NCI-H2196 (cell line): ENCODE results near the gene GABRG3.

Experiments
- DNase-seq: peaks from one replicate; lab custom pipeline; 2025; ENCODE audit not compliant: unreplicated experiment; lab: John Stamatoyannopoulos, UW

The GABRG3 gene

DNA sequence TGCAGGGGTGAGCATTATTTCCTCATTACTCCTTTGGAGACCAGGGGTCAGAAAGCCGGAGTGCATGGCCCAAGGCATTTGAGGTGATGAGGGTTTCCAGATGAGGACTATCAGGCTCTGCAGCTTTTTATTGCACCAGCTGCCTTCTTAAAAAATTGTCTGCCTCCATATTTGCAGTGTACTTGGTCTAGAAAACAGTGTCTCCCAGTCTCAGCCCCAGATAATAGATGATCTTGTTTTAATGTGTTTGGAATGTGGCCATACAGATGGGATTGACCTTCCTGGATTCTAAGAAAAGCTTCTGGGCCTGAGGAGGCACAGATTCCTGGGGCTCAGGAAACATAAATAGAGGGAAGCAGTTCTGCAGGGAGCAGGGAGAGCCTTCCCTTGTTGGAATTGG is 123.3 kb downstream of the GABRG3 start:
- DNase-seq: no peak

DNA sequence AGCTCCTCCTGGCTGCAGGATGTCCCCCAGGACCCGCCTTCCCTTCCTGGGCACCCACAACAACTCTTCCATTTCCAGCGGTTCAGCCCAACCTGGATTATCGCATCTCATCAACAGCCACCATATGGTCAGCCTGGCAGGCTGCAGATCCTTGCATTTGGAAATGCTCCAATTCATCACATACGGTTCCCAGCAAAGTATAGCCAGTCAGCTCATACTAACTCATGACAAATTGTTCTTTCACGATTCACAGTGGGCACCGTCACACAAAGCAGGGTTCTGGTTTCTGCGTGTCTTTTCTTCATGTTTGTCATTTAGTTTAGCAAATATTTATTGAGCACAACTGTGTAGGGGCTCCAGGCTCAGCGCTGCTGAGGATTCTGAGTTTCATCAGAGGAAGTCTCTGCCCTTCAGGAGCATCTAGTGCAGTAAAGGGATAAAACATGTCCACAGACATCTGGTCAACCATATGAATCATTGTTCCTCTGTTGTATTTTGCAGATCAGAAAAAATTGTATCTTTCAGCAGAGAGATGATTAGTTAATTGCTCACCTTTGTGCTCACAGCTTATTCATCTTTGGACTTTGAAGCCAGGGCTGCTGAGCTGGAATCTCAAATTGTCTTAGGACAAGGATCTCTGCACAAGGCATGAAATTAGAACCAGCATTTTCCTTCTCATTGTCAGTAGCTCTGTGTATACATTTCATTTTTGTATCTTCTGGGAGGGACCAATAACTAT is 125.1 kb downstream of the GABRG3 start:
- DNase-seq: no peak

DNA sequence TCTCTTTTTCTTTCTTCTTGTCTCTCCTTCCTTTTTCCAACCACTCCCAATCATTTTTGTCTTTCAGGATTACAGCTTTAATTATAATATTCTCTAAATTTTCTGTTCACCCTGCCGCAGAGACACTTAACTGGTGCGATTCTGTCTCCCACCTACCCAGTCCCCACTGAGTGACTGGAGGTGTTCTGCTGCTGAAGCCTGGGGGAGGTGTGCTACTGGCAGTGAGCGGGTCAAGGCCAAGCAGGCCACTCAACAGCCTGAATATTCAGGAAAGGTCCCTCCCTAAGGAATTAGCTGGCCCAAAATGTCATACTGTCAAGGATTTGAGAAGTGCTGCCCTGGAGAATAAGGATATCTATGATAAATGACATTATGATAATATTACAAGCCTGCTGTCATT is 126.5 kb downstream of the GABRG3 start:
- no peak for DNase-seq

DNA sequence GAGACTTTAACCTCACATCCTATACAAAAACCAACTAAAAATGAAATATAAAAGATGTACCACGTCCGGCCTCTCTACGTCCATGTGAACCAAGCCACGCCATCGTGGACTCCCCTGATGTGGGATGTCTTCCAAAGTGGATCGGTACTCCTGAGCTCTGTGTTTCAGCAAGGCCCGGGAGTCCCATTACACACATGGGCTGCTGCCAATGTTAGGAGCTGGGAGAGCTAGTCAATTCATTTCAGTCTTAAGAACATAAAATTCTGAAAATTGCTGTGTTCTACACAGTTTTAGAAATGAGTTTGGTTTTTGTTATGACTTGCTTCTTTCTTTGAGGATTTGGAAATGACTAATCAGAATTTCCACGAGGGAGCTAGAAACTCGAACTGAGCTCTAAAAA is 131.0 kb downstream of the GABRG3 start:
- no peak for DNase-seq

DNA sequence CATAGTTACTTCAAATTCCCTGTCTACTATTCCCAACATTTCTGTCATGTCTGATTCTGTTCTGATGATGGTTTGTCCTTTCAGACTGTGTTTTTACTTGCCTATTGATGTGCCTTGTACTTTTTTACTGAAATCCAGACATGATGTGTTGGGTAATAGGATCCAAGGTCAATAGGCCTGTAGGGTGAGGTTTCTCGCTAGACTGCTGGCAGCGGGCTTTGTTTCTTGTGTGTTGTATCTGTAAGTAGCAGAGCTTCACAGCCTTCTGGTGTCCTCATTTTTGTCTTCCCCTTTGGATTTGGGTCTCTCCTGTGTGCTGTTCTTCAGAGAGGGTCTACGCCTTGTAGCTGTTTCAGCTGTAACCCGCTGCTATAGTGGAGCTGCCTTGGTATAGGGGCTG is 140.3 kb downstream of the GABRG3 start:
- DNase-seq: no peak

DNA sequence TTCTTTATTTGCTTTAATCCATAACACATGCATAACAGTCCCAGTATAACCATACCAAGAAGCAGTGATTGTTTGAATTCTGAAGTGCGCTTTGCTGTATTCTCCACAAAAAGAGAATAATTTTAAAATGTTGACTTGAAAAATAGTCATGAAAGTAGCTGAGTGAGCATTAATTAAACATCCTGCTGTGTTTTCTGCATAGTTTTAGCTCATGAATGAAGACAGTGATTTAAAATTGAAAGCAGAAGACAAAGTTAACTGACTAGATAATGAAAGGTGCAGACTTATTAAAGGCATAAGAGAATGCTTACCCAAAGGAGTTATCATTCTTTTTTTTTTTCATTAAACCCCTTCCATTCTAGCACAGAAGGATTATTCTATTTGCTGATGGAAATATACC is 143.5 kb downstream of the GABRG3 start:
- DNase-seq: no peak

DNA sequence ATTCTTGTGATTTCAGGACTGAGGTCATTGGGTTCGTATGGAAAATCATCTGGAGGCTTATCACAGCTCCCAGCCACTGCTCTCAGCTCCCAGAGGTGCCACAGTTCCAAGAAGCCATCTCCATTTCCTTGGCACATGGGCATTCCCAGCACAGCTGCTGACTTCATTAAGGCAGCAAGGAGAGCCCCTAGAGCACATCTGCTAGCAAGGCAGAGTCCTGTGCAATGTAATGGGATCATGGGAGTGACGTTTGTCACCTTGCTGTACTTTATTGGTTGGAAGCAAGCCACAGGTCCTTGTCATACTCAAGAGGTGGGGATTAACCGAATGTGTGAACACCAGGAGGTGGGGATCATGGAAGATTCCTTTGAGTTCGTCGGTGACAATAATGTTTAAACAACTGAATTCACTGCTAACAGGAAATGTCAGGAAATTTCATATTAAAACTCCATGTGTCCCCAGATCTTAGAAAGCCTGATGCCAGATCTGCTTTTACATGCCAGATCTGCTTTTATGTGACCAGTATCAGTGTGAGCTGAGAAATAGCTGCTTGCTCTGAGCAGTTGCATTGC is 148.8 kb downstream of the GABRG3 start:
- no peak for DNase-seq

DNA sequence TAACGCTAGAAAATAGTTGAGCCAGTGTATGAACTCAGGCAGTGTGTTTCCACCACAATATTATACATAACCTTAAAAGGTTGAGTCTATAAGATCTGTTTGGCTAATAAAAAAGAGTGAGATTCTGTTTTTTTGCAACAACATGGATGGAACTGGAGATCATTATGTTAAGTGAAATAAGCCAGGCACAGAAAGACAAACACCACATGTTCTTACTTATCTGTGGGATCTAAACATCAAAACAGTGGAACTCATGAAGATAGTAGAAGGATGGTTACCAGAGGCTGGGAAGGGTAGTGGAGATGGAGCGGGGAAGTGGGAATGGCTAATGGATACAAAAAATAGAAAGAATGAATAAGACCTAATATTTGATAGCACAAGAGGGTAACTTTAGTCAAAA is 150.7 kb downstream of the GABRG3 start:
- no peak for DNase-seq

DNA sequence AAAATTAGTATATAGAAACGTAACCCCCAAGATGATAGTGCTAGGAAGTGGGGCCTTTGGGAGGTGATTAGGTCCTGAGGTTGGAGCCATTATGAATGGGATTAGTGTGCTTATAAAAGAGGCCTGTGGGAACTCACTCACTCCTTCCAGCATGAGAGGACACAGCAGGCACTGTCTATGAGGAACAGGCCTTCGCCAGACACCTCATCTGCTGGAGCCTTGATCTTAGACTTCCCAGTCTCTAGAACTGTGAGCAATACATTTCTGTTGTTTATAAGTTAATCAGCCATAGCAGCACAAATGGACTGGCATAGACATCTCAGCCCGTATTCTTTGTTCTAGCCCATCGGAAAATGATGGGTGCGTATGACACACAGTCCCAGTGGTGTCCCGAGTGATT is 152.3 kb downstream of the GABRG3 start:
- DNase-seq: no peak

DNA sequence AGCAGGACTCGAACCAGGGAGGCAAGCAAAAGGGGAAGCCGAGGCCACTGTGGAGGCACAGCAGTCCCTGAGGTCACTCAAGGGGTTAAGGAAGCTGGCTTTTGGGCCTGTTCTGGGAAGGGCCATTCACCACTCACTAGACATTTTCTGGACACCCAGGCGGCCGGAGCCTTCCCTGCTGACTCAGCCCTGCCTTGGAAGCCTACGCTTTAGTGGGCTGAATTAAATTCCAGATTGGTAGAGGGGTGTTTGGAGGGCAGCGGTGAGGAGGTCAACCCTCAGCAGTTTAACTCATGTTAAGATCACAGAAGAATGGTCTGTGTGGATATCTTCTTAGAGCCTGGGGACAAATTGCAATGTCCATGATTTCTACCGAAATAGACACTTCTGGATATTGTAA is 152.8 kb downstream of the GABRG3 start:
- no peak for DNase-seq

DNA sequence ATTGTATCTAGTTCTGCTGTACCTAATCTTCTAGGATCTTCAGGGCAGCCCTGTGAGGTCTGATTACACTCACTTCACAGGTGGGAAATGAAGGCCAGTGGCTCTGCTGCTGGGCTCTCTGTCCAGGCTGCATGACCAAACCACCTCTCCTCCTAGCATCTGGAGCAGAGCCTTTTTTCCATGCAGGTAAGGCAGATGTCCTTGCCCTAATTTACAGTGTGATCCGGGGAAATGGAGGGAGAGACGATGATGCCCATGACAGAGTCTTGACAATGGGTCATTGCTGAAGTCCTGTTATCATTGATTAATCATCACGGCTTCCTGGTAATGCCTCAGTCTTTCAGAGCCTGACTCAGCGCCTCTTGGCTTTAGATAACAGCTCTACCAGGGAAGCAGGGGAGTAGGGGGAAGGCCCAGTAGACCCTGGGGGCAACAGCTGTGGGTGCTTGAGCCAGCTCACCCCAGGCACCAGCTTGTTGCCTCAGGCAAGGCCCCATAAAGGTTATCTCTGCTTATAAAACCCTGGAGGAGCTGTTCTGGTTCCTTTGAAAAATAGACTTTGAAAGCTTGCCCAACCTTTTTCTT is 153.4 kb downstream of the GABRG3 start:
- DNase-seq: no peak

DNA sequence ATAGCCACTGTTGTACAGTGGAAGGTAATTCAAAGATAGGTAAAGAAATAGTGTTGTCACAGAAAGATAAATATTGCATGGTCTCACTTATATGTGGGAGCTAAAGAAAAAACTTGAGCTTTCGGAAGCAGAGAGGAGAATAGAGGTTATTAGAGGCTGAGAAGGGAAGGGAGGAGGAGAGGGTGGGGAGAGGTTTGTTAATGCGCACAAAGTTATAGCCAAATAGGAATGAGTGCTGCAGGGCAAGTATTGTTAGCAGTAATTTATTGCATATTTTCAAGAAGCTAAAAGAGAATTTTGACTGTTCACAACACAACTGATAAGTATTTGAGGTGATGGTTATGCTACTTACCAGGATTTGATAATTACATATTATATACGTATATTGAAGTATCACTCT is 154.2 kb downstream of the GABRG3 start:
- no peak for DNase-seq

DNA sequence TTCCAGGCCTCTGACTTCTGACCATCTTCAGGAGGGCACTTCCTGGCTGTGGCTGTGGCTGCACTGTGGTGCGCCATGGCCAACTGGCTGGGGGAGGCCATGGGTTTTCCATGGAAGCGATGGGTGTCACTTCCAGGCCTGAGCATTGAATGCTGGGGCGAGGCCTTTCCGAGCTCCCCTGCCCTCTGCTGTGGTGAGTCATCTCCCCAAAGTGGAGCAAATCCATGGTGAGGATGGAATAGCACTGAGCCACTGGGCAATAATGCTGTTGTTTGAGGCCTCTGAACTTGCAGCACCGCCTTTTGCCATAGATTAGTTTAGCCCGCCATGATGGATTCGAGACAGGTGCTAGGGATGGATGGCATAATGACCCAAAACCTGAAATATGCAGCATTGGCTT is 155.5 kb downstream of the GABRG3 start:
- no peak for DNase-seq

DNA sequence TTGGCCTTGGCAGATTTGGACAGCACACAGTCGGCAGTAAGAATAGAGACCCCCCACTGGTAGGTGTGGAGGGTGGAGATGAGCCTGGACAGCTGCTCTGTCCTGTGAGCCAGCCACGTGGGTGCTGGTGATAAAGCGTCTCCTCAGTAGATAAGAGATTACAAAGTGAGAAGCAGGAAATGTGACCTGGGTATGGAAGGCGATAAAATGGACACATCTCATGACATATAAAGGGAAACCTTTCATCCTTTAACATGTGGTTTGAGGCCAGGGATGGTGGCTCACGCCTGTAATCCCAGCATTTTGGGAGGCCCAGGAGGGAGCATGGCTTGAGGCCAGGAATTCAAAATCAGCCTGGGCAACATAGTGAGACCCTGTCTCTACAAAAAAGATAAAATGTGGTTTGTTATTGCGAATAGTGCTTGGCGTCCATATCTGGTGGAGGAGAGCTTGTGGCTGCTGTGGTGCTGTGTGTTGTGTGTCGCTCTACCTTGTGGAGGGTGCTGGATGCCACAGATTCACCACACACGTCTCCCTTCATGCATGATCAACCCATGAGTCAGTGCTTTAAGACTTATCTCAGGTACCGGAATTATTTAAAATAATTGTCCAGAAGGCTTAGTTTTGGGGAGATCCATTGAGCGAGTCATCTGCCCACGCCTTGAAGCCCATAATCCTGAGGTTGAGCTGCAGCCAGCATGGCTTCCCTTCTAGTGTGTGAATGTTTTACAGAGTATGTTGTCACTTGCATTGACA is 157.0 kb downstream of the GABRG3 start:
- no peak for DNase-seq

DNA sequence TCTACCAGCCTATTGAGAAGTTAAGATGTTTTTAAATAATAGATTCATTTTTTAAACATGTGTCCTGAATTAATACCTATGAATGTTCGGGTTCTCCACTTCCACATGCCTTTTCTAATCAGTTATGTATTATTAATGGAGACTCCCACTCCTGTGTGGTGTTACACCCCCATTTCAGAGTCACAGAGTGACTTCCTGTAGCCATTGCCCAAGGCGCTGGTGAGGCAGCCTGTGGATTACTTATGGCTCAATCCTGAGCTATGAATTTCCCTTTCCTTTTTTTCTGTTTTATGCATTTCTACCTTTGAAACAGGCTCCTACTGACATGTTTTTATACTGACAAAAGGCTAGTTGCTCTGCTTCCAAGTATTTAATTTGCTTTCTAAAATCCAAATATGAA is 162.3 kb downstream of the GABRG3 start:
- DNase-seq: no peak

DNA sequence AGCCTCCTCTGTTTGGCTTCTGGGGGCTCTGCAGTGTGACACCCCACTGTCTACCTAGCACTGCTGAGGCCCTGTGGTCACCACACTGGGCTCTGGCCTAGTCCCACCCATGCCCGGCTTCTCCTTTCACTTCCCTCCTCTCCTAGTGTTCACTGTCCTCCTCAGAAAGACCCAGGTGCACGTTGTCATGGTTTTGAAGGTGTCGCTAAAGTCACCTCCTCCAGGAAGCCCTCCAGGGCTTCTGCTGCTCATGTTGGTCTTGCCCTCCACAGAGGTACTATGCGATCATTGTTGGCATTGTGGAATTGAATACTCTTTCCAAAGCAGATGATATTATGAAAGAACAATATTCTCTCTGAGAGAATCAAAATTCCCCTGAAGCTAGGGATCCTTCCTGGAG is 163.5 kb downstream of the GABRG3 start:
- DNase-seq: no peak

DNA sequence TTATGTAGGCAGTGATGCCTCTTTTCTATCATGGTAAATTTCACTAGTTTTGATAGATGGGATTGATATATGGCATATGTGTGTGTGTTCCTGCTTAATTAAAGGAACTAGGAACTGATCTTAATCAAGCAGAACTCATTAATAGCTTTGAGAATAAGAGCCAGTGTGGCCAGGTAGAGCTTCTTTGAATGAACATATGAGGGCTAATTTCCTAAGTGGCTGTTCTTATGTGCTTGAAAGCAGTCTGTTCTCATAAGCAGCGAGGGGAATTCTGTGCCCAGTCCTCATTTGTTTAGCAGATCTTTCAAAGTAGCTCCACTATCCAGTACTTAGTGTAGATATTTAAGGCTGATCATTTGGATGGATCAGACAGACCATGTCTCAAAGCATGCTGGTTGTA is 164.2 kb downstream of the GABRG3 start:
- no peak for DNase-seq

DNA sequence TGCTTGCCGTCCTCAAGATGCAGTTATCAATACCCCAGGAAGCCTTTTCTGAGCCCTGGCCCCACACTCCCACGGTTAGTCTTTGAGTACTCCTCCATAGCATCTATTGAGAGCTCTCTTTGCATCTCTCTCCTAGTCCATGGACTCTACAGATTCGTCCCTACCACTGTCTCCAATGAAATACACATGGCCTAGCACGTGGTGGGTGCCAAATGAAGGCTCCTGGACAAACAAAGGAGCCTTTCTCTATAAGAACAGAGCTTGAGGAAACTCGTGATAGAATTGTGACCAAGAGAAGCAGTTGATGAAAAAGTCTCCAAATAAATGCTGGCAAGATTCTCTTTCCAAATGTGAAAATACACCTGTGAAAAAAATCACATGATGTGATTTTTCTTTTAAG is 166.1 kb downstream of the GABRG3 start:
- DNase-seq: no peak

DNA sequence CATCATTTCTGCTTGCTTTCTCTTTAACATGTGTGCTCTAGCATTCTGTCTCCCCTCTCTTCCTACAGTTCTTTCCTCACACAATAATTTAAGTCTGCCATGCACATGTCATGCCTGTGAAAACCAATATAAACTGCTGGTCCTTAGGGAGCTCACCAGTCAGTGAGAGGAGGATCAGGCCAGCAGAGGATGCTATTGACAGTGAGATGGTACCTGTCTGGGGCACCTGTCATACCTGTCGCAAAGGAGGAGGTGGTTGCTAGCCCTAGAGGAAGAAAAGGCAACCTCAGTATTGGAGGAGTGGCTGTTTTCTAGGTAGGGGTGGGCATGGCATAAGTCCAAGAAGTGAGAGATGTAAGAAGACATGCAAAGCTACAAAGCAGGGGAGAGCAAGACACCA is 194.6 kb downstream of the GABRG3 start:
- DNase-seq: no peak

DNA sequence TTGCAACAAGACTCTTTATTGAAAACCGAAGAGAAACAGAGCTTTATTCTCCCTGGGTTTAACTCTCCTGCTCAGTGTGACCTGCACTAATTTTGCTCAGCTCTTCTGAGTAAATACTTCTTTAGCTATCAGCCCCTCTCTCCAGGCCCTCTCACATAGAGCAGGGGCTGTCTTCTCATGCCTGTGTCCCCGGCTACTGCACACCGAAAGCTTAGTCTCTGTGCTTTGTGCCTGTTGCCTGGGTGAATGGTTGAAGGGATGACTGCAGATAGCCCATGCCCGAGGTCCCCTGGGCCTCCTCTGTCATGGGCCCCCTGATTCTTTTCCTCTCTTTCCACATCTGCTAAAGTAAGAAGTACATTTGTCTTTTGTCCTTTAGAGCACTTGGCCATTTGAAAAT is 195.9 kb downstream of the GABRG3 start:
- DNase-seq: no peak

DNA sequence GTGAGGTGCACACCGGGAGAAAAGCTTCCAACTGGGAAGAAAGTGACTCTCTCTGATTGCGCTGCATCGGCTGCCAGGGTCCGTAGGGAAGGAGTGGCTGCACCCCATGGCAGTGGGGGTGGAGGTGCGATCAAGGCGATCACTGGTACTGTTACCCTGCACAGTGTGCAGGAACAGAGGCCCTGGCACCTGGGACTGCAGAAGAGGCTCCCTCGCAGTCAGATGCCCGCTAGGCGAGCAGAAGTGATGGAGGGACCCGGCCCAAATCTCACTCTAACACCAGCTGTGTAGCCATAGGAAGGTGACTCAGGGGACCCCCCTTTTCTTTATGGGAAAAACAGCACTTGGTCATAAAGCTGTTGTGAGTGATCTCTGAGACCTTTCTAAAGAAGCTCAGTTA is 196.8 kb downstream of the GABRG3 start:
- no peak for DNase-seq

DNA sequence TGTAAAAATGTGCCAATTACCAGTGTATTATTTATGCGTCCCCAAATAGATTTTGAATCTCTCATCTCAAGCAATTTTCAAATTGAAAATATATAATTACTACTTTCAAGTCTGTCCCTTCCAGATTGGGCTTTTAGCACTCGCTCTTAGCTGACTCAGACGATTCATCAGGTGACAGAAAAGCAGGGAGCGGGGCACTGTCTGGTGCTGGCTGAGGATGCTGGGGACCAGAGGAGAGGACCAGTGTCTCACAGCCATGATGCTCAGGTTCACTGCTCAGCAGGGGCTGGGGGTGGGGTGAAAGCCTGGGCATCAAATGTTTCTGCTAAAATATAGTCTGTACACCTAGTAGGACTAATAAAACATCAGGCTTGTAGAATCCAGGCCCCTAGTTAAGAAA is 199.9 kb downstream of the GABRG3 start:
- DNase-seq: no peak
